GM12874 (cell line): ENCODE results near the gene VGLL1.

Experiments
- CTCF ChIP-seq: IDR thresholded peaks from 2 replicates; pipeline ENCODE4 v1.5.1; 2011; ENCODE audit warnings: low read depth, mild to moderate bottlenecking, control low read depth, low read length, moderate library complexity; ENCODE audit not compliant: insufficient read depth

VGLL1 gene

GRCh38 chrX:136534131-136534530 lies 2.1 kb downstream of the VGLL1 start:
- no peak for TF ChIP-seq CTCF

- no peak for TF ChIP-seq CTCF
Observed at GRCh38 chrX:136538811-136539210, 6.8 kb downstream of the VGLL1 start.

GRCh38 chrX:136540226-136540625 lies 8.2 kb downstream of the VGLL1 start:
- no peak for TF ChIP-seq CTCF

GRCh38 chrX:136541294-136541693 lies 9.3 kb downstream of the VGLL1 start:
- no peak for TF ChIP-seq CTCF

GRCh38 chrX:136542281-136542680 lies 10.3 kb downstream of the VGLL1 start:
- no peak for TF ChIP-seq CTCF

- no peak for TF ChIP-seq CTCF
Observed at GRCh38 chrX:136546371-136546781, 14.4 kb downstream of the VGLL1 start.

GRCh38 chrX:136549226-136549625 lies 17.2 kb downstream of the VGLL1 start:
- TF ChIP-seq CTCF, result no peak

GRCh38 chrX:136551410-136551809 lies 19.4 kb downstream of the VGLL1 start:
- no peak for TF ChIP-seq CTCF
